Measurements from ENCODE around the gene TTPAL. TPM values are rescaled to one million over a fixed set of nuclear protein-coding genes. Genes with fewer than 3 reads are reported as not detected.
A peak's percentile ranks its signal among the peaks of the same experiment; 100 is the strongest.

The TTPAL gene
- total and polyA plus RNA-seq, 7 donors = 3.0 to 10.0 (median 7.2) TPM

DNA sequence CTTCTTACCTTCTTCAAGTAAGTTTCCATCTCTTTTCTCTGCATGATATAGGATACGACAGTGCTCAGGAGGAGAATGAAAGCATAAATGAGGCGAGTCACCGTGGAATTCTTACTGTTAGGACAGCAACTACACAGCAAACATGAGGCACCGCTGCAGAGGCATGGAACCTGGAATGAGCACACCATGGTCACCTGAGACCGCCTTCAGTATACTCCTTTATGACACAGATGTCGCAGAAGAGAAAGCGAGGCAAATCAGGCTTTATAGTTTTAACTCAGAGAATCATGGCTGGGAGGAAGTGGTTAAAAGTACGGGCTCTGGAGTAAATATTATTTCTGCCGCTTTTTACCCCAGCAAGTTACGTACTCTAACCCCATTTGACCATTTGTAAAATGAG lies 38.2 kb downstream of the TTPAL start:
- H3K27ac ChIP-seq = no peak overlapping the region
- H3K4me1 ChIP-seq = peaks cover 0 to 57% (median 45%) of the 10 kb centered on the region in 4 donors
- no peak for DNase-seq
- no peak overlapping the region for H3K4me3 ChIP-seq
- 84 to 88% methylated on average over 10 of the region's 10 CpGs for WGBS, 2 donors
- H3K36me3 ChIP-seq = peaks cover 7 to 41% (median 29%) of the 10 kb centered on the region in 4 donors
- H3K9me3 ChIP-seq = no peaks in the 10 kb centered on the region
- intact Hi-C loops (cut with DNase I) = loop anchor here (10.0 kb wide), 1 partner anchor 129 kb away; no protein-coding TSS in a partner anchor
- no peak for TF ChIP-seq EP300 (IDR thresholded peaks at IDR 0.05)
- TF ChIP-seq, protein P1, sequence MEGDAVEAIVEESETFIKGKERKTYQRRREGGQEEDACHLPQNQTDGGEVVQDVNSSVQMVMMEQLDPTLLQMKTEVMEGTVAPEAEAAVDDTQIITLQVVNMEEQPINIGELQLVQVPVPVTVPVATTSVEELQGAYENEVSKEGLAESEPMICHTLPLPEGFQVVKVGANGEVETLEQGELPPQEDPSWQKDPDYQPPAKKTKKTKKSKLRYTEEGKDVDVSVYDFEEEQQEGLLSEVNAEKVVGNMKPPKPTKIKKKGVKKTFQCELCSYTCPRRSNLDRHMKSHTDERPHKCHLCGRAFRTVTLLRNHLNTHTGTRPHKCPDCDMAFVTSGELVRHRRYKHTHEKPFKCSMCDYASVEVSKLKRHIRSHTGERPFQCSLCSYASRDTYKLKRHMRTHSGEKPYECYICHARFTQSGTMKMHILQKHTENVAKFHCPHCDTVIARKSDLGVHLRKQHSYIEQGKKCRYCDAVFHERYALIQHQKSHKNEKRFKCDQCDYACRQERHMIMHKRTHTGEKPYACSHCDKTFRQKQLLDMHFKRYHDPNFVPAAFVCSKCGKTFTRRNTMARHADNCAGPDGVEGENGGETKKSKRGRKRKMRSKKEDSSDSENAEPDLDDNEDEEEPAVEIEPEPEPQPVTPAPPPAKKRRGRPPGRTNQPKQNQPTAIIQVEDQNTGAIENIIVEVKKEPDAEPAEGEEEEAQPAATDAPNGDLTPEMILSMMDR (IDR thresholded peaks at IDR 0.05) = no peak
- no peak for TF ChIP-seq POLR2AphosphoS5 (IDR thresholded peaks at IDR 0.05)
- TF ChIP-seq POLR2A (IDR thresholded peaks at IDR 0.05) = no peak
- H3K27me3 ChIP-seq = no peaks in the 10 kb centered on the region

DNA sequence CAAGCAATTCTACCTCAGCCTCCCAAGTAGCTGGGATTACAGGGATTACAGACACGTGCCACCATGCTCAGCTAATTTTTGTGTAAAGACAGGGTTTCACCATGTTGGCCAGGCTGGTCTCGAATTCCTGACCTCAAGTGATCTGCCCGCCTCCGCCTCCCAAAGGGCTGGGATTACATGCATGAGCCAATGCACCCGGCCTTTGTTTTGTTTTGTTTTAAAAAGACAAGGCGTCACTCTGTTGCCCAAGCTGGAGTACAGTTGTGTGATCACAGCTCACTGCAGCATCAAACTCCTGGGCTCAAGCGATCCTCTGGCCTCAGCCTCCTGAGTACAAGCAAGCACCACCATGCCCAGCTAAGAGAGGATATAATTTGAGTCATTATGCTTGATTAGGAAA lies 40.8 kb downstream of the TTPAL start:
- Histone ChIP-seq H3K9me3 (no peaks in the 10 kb centered on the region), H3K27ac (peak overlapping the region in 1 of 4 donors; percentile 38), H3K4me1 (peaks cover 0 to 81% (median 70%) of the 10 kb centered on the region in 4 donors), H3K4me3 (no peak overlapping the region), H3K27me3 (no peaks in the 10 kb centered on the region), H3K36me3 (peaks cover 0 to 15% (median 6%) of the 10 kb centered on the region in 4 donors)
- intact Hi-C loops (cut with DNase I) = loop anchor here (10.0 kb wide), 1 partner anchor 132 kb away; no protein-coding TSS in a partner anchor
- DNase-seq = no peak
- WGBS, 2 donors = 77 to 78% methylated on average over 7 of the region's 7 CpGs
- no peak for TF ChIP-seq POLR2A (IDR thresholded peaks at IDR 0.05)
- TF ChIP-seq, protein P1 (IDR thresholded peaks at IDR 0.05) = no peak
- TF ChIP-seq POLR2AphosphoS5 (IDR thresholded peaks at IDR 0.05) = no peak
- no peak for TF ChIP-seq EP300 (IDR thresholded peaks at IDR 0.05)

DNA sequence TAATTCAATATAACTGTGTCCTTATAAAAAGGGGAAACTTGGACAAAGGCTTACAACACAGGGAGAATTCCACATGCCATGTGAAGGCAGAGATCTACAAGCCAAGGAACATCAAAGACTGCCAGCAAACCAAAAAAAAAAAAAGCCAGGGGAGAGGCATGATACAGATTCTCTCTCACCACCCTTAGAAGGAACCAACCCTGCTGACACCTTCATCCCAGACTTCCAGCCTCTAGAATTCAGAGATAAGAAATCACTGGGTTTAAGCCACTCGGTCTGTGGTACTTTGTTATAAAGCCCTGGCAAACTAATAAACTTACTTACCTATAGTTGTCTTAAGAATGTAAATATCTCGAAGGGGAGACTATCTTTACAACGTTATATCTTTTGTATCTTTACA lies 41.8 kb downstream of the TTPAL start:
- intact Hi-C loops (cut with DNase I) = loop anchor here (10.0 kb wide), 1 partner anchor 133 kb away; no protein-coding TSS in a partner anchor
- Histone ChIP-seq H3K27ac (peak overlapping the region in 3 of 4 donors; percentile 7 to 55 (median 38)), H3K9me3 (no peaks in the 10 kb centered on the region), H3K27me3 (no peaks in the 10 kb centered on the region), H3K36me3 (peaks cover 0 to 11% (median 0%) of the 10 kb centered on the region in 4 donors), H3K4me1 (peaks cover 0 to 84% (median 70%) of the 10 kb centered on the region in 4 donors), H3K4me3 (no peak overlapping the region)
- 30 to 62% methylated on average over 3 of the region's 3 CpGs for WGBS, 2 donors
- no peak for DNase-seq
- TF ChIP-seq, protein P1 (IDR thresholded peaks at IDR 0.05) = no peak
- TF ChIP-seq POLR2A (IDR thresholded peaks at IDR 0.05) = no peak
- no peak for TF ChIP-seq POLR2AphosphoS5 (IDR thresholded peaks at IDR 0.05)
- TF ChIP-seq EP300 (IDR thresholded peaks at IDR 0.05) = no peak

DNA sequence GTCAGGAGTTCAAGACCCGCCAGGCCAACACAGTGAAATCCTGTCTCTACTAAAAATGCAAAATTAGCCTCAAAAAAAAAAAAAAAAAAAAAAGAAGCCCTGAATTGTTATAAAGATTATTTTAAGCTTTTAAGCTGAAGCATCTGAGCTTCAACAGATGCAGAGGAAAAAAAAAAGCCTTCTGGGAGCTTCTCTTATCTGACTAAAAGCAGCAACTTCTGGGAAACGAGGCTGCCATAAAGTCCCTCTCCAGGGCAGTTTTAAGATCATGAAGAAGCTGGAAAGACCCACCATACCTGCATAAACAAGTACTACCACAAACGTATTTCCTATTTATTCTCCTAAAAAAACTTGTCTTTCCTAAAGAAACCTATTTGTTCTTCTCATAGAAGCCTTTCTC lies 42.6 kb downstream of the TTPAL start:
- 56 to 70% methylated on average over 3 of the region's 3 CpGs for WGBS, 2 donors
- TF ChIP-seq POLR2A (IDR thresholded peaks at IDR 0.05) (no peak), POLR2AphosphoS5 (IDR thresholded peaks at IDR 0.05) (no peak), EP300 (IDR thresholded peaks at IDR 0.05) (no peak)
- TF ChIP-seq, protein P1 (IDR thresholded peaks at IDR 0.05) = no peak
- Histone ChIP-seq H3K27ac (peak overlapping the region in 2 of 4 donors; percentile 38 to 55), H3K4me3 (no peak overlapping the region), H3K4me1 (peaks cover 0 to 79% (median 68%) of the 10 kb centered on the region in 4 donors), H3K36me3 (peaks cover 0 to 3% (median 0%) of the 10 kb centered on the region in 4 donors), H3K9me3 (no peaks in the 10 kb centered on the region), H3K27me3 (no peaks in the 10 kb centered on the region)
- DNase-seq = no peak
- intact Hi-C loops (cut with DNase I) = loop anchor here (10.0 kb wide), 1 partner anchor 133 kb away; no protein-coding TSS in a partner anchor

Data from sigmoid colon (tissue), 7 donors.